Stomach (tissue), 9 donors: Measurements from ENCODE around the gene ATP6V0D1. TPM values are rescaled to one million over a fixed set of nuclear protein-coding genes. Genes with fewer than 3 reads are reported as not detected.

Experiments
- DNase-seq, 2 donors: peaks; one replicate each; pipeline versions ENCODE4 v3.0.0 to v3.0.0-alpha.2; 2013 to 2019
- H3K27ac ChIP-seq, 5 donors: fragments of 200-600 bp in 4 of 5; sonication (generic) in 4 of 5; one replicate each; pipeline ENCODE4 v1.5.1; 2013 to 2019; ENCODE audit warnings: mild to moderate bottlenecking in 1 of 5, moderate library complexity in 1 of 5
- H3K27me3 ChIP-seq, 3 donors: fragments of 200-600 bp; sonication (generic); one replicate each; pipeline ENCODE4 v1.5.1; 2017 to 2019; ENCODE audit warnings: mixed run types in 1 of 3
- H3K36me3 ChIP-seq, 4 donors: fragments of 200-600 bp; sonication (generic); 1 replicate in 3 of 4; 2 replicates in 1 of 4; pipeline ENCODE4 v1.5.1; 2016 to 2019
- H3K4me1 ChIP-seq, 4 donors: fragments of 200-600 bp; sonication (generic); one replicate each; pipeline ENCODE4 v1.5.1; 2016 to 2019
- H3K4me3 ChIP-seq, 4 donors: fragments of 200-600 bp; sonication (generic) in 3 of 4; one replicate each; pipeline ENCODE4 v1.5.1; 2016 to 2019; ENCODE audit warnings: mild to moderate bottlenecking in 1 of 4
- H3K9me3 ChIP-seq, 4 donors: fragments of 200-600 bp; sonication (generic); one replicate each; pipeline ENCODE4 v1.5.1; 2016 to 2019
- CTCF ChIP-seq, 7 experiments: fragments of 450-650 bp in 4 of 7; fragments of 200-600 bp in 3 of 7; sonication (generic) in 3 of 7; IDR thresholded peaks; one replicate each; pipeline ENCODE4 v1.5.1; 2016 to 2019; ENCODE audit warnings: antibody characterized with exemption in 7 of 7, control low read depth in 2 of 7, mild to moderate bottlenecking in 1 of 7
- EP300 ChIP-seq: sonication (generic); formaldehyde crosslinking; IDR thresholded peaks from one replicate; pipeline ENCODE4 v1.6.1; 2017; ENCODE audit warnings: antibody characterized with exemption
- POLR2A ChIP-seq, 4 donors: fragments of 450-650 bp; IDR thresholded peaks; one replicate each; pipeline ENCODE4 v1.6.1; 2016; ENCODE audit warnings: antibody characterized with exemption in 4 of 4, control low read depth in 2 of 4, mild to moderate bottlenecking in 1 of 4, moderate library complexity in 1 of 4
- POLR2AphosphoS5 ChIP-seq, 3 donors: sonication (generic); formaldehyde crosslinking; IDR thresholded peaks; one replicate each; pipeline ENCODE4 v1.6.1; 2016; ENCODE audit warnings: antibody characterized with exemption in 3 of 3
- WGBS, 5 donors: extraction: QIAGEN DNeasy Blood & Tissue Kit in 3 of 5; methylation state at CpG; one replicate each; pipeline versions ENCODE4 v1.1.5 to v1.1.7; 2013 to 2018; 5-methylcytosine and 5-hydroxymethylcytosine counted together
- intact Hi-C: fragments of 100-400 bp; cut with DNase I; formaldehyde crosslinking; loops from one replicate; pipeline ENCODE4 v1.15.1; 2023; ENCODE audit warnings: low total_unique reads
- polyA plus RNA-seq, 3 donors: library from polyadenylated mRNA; stranded (reverse); fragments of 200-250 nt; gene quantifications; one replicate each; pipeline ENCODE4 v1.2.3, GENCODE V29; 2013
- total RNA-seq, 5 donors: library from RNA; depleted of rRNA; stranded (reverse); fragments of >200 nt; gene quantifications; one replicate each; pipeline versions ENCODE4 v1.1.0 to v1.2.3, GENCODE V29; 2014 to 2016
- donor health status: healthy with polysubstance abuse.
- donor health status: Bipolar disorder and iron deficiency.
- donor health status: healthy.

ATP6V0D1 gene
- total and polyA plus RNA-seq, 8 donors: 23.5 to 102 (median 64.9) TPM

- Histone ChIP-seq H3K4me1 (peaks cover 76 to 100% (median 95%) of the 10 kb centered on the region in 4 donors), H3K27ac (peak overlapping the region in 4 of 5 donors; percentile 20 to 60 (median 34)), H3K27me3 (no peaks in the 10 kb centered on the region), H3K9me3 (no peaks in the 10 kb centered on the region), H3K36me3 (peaks cover 14 to 89% (median 66%) of the 10 kb centered on the region in 4 donors), H3K4me3 (no peak overlapping the region)
- 75 to 84% (median 81%) methylated on average over 8 of the region's 8 CpGs for WGBS, 5 donors
- no peak for DNase-seq
- TF ChIP-seq POLR2AphosphoS5 (IDR thresholded peaks at IDR 0.05) (no peak), POLR2A (IDR thresholded peaks at IDR 0.05) (no peak), CTCF (IDR thresholded peaks at IDR 0.05) (no peak), EP300 (no peak)
- intact Hi-C loops: no loop called here
Observed at GRCh38 chr16:67446968-67447507, 33.9 kb downstream of the ATP6V0D1 start.

GRCh38 chr16:67445913-67446907 is 34.7 kb downstream of the ATP6V0D1 start:
- peak; percentile 61 to 69 for DNase-seq
- 61 to 78% (median 65%) methylated on average over 11 to 12 of the region's 12 CpGs for WGBS, 5 donors
- H3K9me3 ChIP-seq: no peaks in the 10 kb centered on the region
- no peak overlapping the region for H3K4me3 ChIP-seq
- no peaks in the 10 kb centered on the region for H3K27me3 ChIP-seq
- peaks cover 75 to 100% (median 94%) of the 10 kb centered on the region in 4 donors for H3K4me1 ChIP-seq
- intact Hi-C loops: no loop called here
- H3K27ac ChIP-seq: peak overlapping the region; percentile 16 to 60 (median 33)
- TF ChIP-seq POLR2A (IDR thresholded peaks at IDR 0.05) (no peak), POLR2AphosphoS5 (IDR thresholded peaks at IDR 0.05) (no peak)
- H3K36me3 ChIP-seq: peaks cover 14 to 87% (median 61%) of the 10 kb centered on the region in 4 donors

- Histone ChIP-seq H3K27ac (peak overlapping the region in 3 of 5 donors; percentile 28 to 43 (median 36)), H3K36me3 (peaks cover 14 to 87% (median 58%) of the 10 kb centered on the region in 4 donors), H3K9me3 (no peaks in the 10 kb centered on the region), H3K4me3 (no peak overlapping the region), H3K27me3 (no peaks in the 10 kb centered on the region), H3K4me1 (peaks cover 74 to 100% (median 94%) of the 10 kb centered on the region in 4 donors)
- DNase-seq: no peak
- intact Hi-C loops: no loop called here
- TF ChIP-seq EP300 (no peak), CTCF (IDR thresholded peaks at IDR 0.05) (no peak), POLR2A (IDR thresholded peaks at IDR 0.05) (no peak), POLR2AphosphoS5 (IDR thresholded peaks at IDR 0.05) (no peak)
- WGBS, 5 donors: 13 to 65% (median 56%) methylated on average over 3 of the region's 3 CpGs
Observed at GRCh38 chr16:67445441-67445912, 35.5 kb downstream of the ATP6V0D1 start.

- 88 to 94% (median 93%) methylated on average over 7 of the region's 7 CpGs for WGBS, 5 donors
- peaks cover 14 to 87% (median 58%) of the 10 kb centered on the region in 4 donors for H3K36me3 ChIP-seq
- H3K4me1 ChIP-seq: peaks cover 70 to 98% (median 93%) of the 10 kb centered on the region in 4 donors
- intact Hi-C loops: no loop called here
- no peaks in the 10 kb centered on the region for H3K9me3 ChIP-seq
- no peak overlapping the region for H3K4me3 ChIP-seq
- DNase-seq: no peak
- H3K27me3 ChIP-seq: no peaks in the 10 kb centered on the region
- peak overlapping the region in 1 of 5 donors; percentile 43 for H3K27ac ChIP-seq
- TF ChIP-seq POLR2AphosphoS5 (IDR thresholded peaks at IDR 0.05) (no peak), CTCF (IDR thresholded peaks at IDR 0.05) (no peak)
Observed at GRCh38 chr16:67445126-67445426, 35.9 kb downstream of the ATP6V0D1 start.
